HepG2 (cell line): ENCODE data around the gene SLC22A31. TPM values are rescaled to one million over a fixed set of nuclear protein-coding genes. Genes with fewer than 3 reads are reported as not detected.

Experiments
- CEBPB ChIP-seq: IDR thresholded peaks from 2 replicates; pipeline ENCODE4 v1.6.1; 2011; ENCODE audit warnings: low read depth, low read length, improper control_type of control experiment, borderline replicate concordance
- E2F2 ChIP-seq: sonication (generic); formaldehyde crosslinking; IDR thresholded peaks from 2 replicates; pipeline ENCODE4 v1.4.0; 2020; ENCODE audit warnings: missing genetic modification reagents, borderline replicate concordance
- GMEB2 ChIP-seq: IDR thresholded peaks from 2 replicates; pipeline ENCODE4 v1.6.1; 2016; ENCODE audit warnings: missing biosample characterization, missing genetic modification reagents, low read depth
- GRHL1 ChIP-seq: sonication (generic); formaldehyde crosslinking; conservative IDR thresholded peaks from 2 replicates; pipeline ENCODE4 v1.8.0; 2022; ENCODE audit warnings: missing genetic modification reagents
- GTF2F1 ChIP-seq: fragments of 150-350 bp; IDR thresholded peaks from 2 replicates; pipeline ENCODE4 v1.6.1; 2014; ENCODE audit warnings: low read length
- HMGA1 ChIP-seq: sonication (generic); formaldehyde crosslinking; conservative IDR thresholded peaks from 2 replicates; pipeline ENCODE4 v1.4.0; 2020; ENCODE audit warnings: missing genetic modification reagents
- XBP1 ChIP-seq: sonication (generic); formaldehyde crosslinking; IDR thresholded peaks from 2 replicates; pipeline ENCODE4 v1.5.0; 2020; ENCODE audit warnings: missing genetic modification reagents
- ZBTB4 ChIP-seq: sonication (generic); formaldehyde crosslinking; IDR thresholded peaks from 2 replicates; pipeline ENCODE4 v1.4.0; 2020; ENCODE audit warnings: missing genetic modification reagents, mild to moderate bottlenecking, borderline replicate concordance
- ZNF503 ChIP-seq: sonication (generic); formaldehyde crosslinking; IDR thresholded peaks from 2 replicates; pipeline ENCODE4 v1.4.0; 2020; ENCODE audit warnings: missing genetic modification reagents
- ZNF512 ChIP-seq: sonication (generic); formaldehyde crosslinking; IDR thresholded peaks from 2 replicates; pipeline ENCODE4 v1.4.0; 2020; ENCODE audit warnings: mild to moderate bottlenecking, missing genetic modification reagents
- ZNF563 ChIP-seq: sonication (generic); formaldehyde crosslinking; IDR thresholded peaks from 2 replicates; pipeline ENCODE4 v1.8.0; 2022; ENCODE audit warnings: mild to moderate bottlenecking, moderate library complexity, missing genetic modification reagents
- ZNF749 ChIP-seq: sonication (generic); formaldehyde crosslinking; IDR thresholded peaks from 2 replicates; pipeline ENCODE4 v1.8.0; 2022; ENCODE audit warnings: mild to moderate bottlenecking, missing genetic modification reagents, moderate library complexity, borderline replicate concordance
- ZNF850 ChIP-seq: sonication (generic); formaldehyde crosslinking; conservative IDR thresholded peaks from 2 replicates; pipeline ENCODE4 v1.9.0; 2021; ENCODE audit warnings: mild to moderate bottlenecking, missing genetic modification reagents
- ZSCAN22 ChIP-seq: sonication (generic); formaldehyde crosslinking; IDR thresholded peaks from 2 replicates; pipeline ENCODE4 v1.4.0; 2020; ENCODE audit warnings: mild to moderate bottlenecking, missing genetic modification reagents
- polyA plus RNA-seq, 8 experiments: library from polyadenylated mRNA; depleted of rRNA in 3 of 8; stranded (reverse) in 7 of 8; unstranded in 1 of 8; fragments of >200 nt; fragmentation: Illumina TruSeq in 4 of 8; extraction: Trizol in 4 of 8; gene quantifications; 2 replicates each; pipeline versions ENCODE4 v1.2.1 to v1.2.3, GENCODE V29; 2011 to 2016; ENCODE audit warnings: low read depth in 4 of 8, missing spikeins in 1 of 8, mixed read lengths in 1 of 8; ENCODE audit not compliant: insufficient read depth in 1 of 8
- total RNA-seq, 5 experiments: library from RNA; depleted of rRNA; stranded (reverse); fragments of >200 nt; fragmentation: Illumina TruSeq; extraction: Trizol; gene quantifications; 2 replicates each; pipeline ENCODE4 v1.2.3, GENCODE V29; 2016; ENCODE audit warnings: low read depth in 1 of 5

Gene SLC22A31
- total and polyA plus RNA-seq, 2 of the 13 experiments (the other 11 are each of a cell fraction or from before 2014, with no cell fraction given): 67.3 to 83.3 TPM

- peak; percentile 79 for TF ChIP-seq ZNF503 (CRISPR knock-in tag)
- 0 out of 2 replicates have a peak, but pooled peaks have one; percentile 12 for TF ChIP-seq CEBPB
- TF ChIP-seq ZNF850 (CRISPR knock-in tag): no peak
- TF ChIP-seq GTF2F1: no peak
- TF ChIP-seq XBP1 (CRISPR knock-in tag): no peak
- peak; percentile 93; the same call in 1 of the 2 replicates for TF ChIP-seq E2F2 (CRISPR knock-in tag)
- peak; percentile 31; the same call in 1 of the 2 replicates for TF ChIP-seq ZNF749 (CRISPR knock-in tag)
- no peak for TF ChIP-seq HMGA1
- no peak for TF ChIP-seq GRHL1 (CRISPR knock-in tag)
- TF ChIP-seq ZNF563: 0 out of 2 replicates have a peak, but pooled peaks have one; percentile 72
- TF ChIP-seq ZSCAN22: peak; percentile 60; the same call in 1 of the 2 replicates
- no peak for TF ChIP-seq ZNF512 (CRISPR knock-in tag)
- no peak for TF ChIP-seq GMEB2
- TF ChIP-seq ZBTB4 (CRISPR knock-in tag): peak; percentile 73; the same call in 1 of the 2 replicates
Observed at GRCh38 chr16:89241187-89242007, 41.1 kb upstream of the SLC22A31 start (continued).
